GDM1 (cell line): ENCODE measurements around the gene GRK6.

Source experiments
- DNase-seq: peaks from one replicate; lab custom pipeline; 2025; lab: John Stamatoyannopoulos, UW

GRK6 gene

GRCh38 chr5:177486256-177486655, 59.8 kb downstream of the GRK6 start:
- no peak for DNase-seq

- no peak for DNase-seq
Measured at GRCh38 chr5:177487144-177487543, 60.7 kb downstream of the GRK6 start.

- no peak for DNase-seq
Measured at GRCh38 chr5:177487975-177488374, 61.5 kb downstream of the GRK6 start.

- DNase-seq: no peak
Measured at GRCh38 chr5:177489119-177489716, 62.7 kb downstream of the GRK6 start.

- no peak for DNase-seq
Measured at GRCh38 chr5:177490311-177490991, 64.0 kb downstream of the GRK6 start.

GRCh38 chr5:177490992-177491391, 64.5 kb downstream of the GRK6 start:
- DNase-seq: no peak

GRCh38 chr5:177491429-177491945, 65.0 kb downstream of the GRK6 start:
- no peak for DNase-seq

GRCh38 chr5:177491983-177492746, 65.7 kb downstream of the GRK6 start:
- no peak for DNase-seq
